ENCODE measurements around the gene NDUFS3. TPM values are rescaled to one million over a fixed set of nuclear protein-coding genes. Genes with fewer than 3 reads are reported as not detected.

Gene NDUFS3
- polyA plus RNA-seq, 3 donors = 63.6 to 99.6 (median 96.9) TPM

DNA sequence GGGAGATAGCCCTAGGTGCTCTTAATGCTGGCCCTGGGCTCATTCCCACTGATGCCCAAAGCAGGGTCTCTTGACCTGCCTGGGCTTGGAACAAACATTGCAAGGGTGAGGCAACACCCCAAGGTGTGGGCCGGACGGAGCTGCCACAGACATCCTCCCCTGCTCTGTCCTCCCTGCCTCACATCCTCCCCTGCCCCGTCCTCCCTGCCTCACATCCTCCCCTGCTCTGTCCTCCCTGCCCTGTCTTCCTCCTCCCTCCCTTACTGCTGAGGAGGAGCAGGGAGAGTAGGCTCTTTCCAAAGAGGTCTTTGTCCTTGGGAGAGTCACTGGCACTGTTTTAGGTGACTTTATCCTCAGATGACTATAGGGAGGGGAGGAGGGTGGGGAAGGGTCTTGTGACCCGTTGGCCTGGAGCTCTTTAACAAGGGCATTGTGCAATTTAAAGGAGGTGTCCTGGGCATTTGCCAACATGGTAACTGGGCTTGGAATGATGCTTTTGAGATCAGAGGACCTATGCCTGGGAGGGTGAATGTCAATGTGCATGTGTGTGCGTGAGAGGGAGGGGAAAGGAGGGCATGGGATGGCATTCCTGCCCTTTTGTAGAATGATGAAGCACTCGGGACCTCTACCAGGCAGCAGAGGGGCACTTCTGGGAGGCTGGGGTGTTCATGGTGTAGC lies 8.3 kb downstream of the NDUFS3 start:
- 45 to 65% (median 60%) methylated on average over 6 of the region's 6 CpGs for WGBS, 3 donors
- no peak overlapping the region for H3K27ac ChIP-seq (ENCODE audit: low read depth, low read length)

DNA sequence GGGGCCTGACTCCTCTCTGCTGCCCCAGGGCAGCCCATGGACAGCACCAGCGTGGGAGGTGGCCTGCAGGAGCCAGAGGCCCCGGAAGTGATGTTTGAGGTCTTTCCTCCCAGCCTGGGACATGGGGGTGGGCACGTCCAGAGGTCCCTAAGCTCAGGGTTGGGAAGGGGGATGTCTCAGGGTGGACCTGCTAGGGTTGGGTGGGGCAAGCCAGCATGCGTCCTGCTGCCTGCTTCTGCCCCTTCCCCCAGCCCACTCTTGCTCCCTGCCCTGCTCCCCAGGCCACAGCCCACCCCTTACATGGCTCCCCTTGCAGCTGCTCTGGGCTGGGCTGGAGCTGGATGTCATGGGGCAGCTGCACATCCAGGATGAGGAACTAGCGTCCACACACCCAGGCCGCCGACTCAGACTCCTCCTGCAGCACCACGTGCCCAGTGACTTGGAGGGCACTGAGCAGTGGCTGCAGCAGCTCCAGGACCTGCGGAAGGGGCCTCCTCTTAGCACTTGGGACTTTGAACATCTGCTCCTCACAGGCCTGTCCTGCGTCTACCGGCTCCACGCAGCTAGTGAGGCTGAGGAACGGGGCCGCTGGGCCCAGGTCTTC lies 9.0 kb downstream of the NDUFS3 start:
- H3K27ac ChIP-seq (ENCODE audit: low read depth, low read length) = no peak overlapping the region
- 42 to 68% (median 44%) methylated on average over 14 of the region's 14 CpGs for WGBS, 3 donors

- H3K27ac ChIP-seq (ENCODE audit: low read depth, low read length) = no peak overlapping the region
- 88 to 91% (median 90%) methylated on average over 11 of the region's 11 CpGs for WGBS, 3 donors
These were observed 10.2 kb downstream of the NDUFS3 start for GRCh38 chr11:47589118-47589517.

DNA sequence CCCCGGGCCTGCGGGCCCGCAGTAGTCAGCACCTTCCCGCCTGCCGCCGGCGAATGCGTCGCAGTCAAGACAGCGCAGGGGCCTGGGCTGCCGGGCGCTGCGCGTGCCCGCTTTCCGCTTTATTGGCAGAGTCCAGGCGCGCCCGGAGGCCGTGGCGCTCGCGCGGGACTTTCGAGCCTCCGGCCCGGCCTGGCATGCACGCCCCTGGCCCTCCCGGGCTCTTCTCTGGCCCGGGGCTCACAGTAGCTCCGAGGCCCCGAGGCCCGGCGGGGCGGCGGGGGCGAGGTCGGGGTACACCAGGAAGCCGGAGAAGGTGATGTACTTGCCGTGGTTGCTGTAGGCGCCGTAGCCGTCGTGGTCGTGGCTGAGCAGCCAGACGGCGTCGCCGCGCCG lies 10.7 kb downstream of the NDUFS3 start:
- 53 to 73% (median 65%) methylated on average over 38 to 51 of the region's 51 CpGs for WGBS, 3 donors
- H3K27ac ChIP-seq (ENCODE audit: low read depth, low read length) = no peak overlapping the region

- 35 to 66% (median 59%) methylated on average over 99 to 122 of the region's 122 CpGs for WGBS, 3 donors
These were observed 11.3 kb downstream of the NDUFS3 start for GRCh38 chr11:47589977-47590861.

GRCh38 chr11:47591764-47592163 lies 12.9 kb downstream of the NDUFS3 start:
- WGBS, 3 donors = 36 to 53% (median 39%) methylated on average over 7 of the region's 7 CpGs
- no peak overlapping the region for H3K27ac ChIP-seq (ENCODE audit: low read depth, low read length)

More at GRCh38 chr11:47589977-47590861, 11.3 kb downstream of the NDUFS3 start:
- H3K27ac ChIP-seq (ENCODE audit: low read depth, low read length) = no peak overlapping the region

GRCh38 chr11:47592251-47592650 lies 13.4 kb downstream of the NDUFS3 start:
- WGBS, 3 donors = 58 to 69% (median 66%) methylated on average over 4 of the region's 4 CpGs
- no peak overlapping the region for H3K27ac ChIP-seq (ENCODE audit: low read depth, low read length)

- no peak overlapping the region for H3K27ac ChIP-seq (ENCODE audit: low read depth, low read length)
- 53 to 80% (median 76%) methylated on average over 2 of the region's 2 CpGs for WGBS, 3 donors
These were observed 14.1 kb downstream of the NDUFS3 start for GRCh38 chr11:47592970-47593369.

DNA sequence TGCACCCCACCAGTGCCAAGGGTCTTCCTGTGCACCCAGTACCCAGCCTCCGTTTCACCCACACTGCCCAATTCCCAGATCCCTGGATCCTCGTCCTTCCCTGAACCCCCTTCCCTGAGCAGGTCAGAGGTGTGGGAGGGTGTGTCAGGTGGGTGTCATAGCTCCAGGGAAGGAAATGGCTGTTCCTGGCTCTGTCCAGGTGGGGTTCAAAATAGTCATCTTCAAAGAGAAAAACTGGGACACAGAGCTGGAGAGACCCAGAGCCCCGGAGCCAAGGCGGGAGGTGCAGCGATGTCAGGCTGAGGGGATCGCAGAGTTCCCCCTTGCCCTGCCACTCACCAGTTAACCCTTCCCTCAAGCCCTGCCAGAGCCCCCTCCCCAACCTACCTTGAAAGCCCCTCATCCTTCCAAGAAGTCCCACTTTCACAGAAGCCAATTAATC lies 14.6 kb downstream of the NDUFS3 start:
- 4 to 22% (median 12%) methylated on average over 5 to 6 of the region's 6 CpGs for WGBS, 3 donors
- no peak overlapping the region for H3K27ac ChIP-seq (ENCODE audit: low read depth, low read length)

DNA sequence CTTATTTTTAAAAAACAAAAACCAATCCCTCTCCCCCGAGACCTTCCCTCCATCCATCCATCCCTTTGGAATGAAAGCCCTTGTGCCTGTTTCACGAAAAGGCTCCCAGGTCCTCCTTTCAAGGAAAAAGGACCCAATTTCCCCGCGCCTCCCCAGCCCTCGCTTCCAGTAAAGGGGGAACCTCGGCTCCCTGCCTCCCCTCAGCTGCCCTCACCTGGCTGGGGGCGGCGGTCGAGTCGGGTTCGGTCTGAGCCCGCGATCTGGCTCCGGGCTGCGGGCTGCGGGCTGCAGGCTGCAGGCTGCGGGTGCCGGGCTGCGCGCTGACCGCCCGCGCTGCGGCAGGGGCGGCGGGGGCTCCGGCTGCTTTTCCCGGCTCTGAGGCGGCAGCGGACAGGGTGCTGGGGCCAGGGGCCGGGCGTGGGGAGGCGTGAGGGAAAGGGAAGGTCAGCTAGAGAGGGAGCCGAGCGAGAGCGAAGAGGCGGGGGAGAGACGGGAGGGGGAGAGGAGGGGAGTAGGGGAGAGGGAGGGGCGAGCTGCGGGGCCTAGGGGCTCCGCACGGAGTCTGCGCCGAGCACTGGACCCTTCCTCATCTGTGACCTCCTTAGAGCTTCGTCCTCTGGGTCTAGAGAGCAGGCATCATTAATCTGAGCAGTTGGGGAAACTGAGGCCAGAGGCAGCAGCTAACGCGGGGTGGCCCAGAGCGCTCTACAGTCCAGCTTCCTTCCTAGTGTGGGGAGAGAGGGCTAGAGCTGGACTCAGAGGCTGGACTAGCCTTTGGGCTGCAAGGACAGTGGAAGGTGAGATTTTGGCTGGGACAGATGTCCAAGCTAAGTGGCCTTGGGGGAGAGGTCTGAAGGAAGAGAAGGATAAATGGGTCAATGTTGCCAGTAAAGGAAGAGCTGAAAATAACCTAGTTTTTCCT lies 15.3 kb downstream of the NDUFS3 start, which contains the start of gene C1QTNF4:
Gene C1QTNF4, minus strand, starts transcription at position 478 of the 922 bp plus-strand sequence. CDS start 3,601 bp downstream, outside the sequence.
- H3K27ac ChIP-seq (ENCODE audit: low read depth, low read length) = no peak within 1 kb of the TSS
- 3 to 5% (median 3%) methylated on average over 47 to 48 of the region's 48 CpGs for WGBS, 3 donors

GRCh38 chr11:47595029-47595428 lies 16.2 kb downstream of the NDUFS3 start:
- no peak overlapping the region for H3K27ac ChIP-seq (ENCODE audit: low read depth, low read length)
- 61 to 79% (median 73%) methylated on average over 7 of the region's 7 CpGs for WGBS, 3 donors

DNA sequence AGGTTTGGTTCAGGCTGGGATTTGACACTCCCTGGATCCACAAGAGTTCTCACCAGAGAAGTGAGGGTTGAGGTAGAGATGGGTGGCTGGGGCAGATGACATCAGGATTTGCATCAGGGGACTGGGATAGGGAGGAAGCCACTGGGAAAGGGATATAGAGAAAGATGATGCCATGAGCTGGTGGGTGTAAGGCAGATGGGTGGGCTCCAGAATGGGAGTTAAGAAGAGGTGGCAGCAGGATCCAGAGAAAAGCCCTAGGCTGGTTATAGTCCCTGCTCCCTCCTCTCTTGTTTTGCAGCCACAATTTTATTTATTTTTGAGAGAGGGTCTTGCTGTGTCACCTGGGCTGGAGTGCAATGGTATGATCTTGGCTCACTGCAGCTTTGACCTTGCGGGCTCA lies 17.1 kb downstream of the NDUFS3 start:
- 100% methylated on average over 1 of the region's 1 CpG for WGBS, 3 donors
- no peak overlapping the region for H3K27ac ChIP-seq (ENCODE audit: low read depth, low read length)

GRCh38 chr11:47599902-47600301 lies 21.0 kb downstream of the NDUFS3 start:
- 68 to 76% (median 70%) methylated on average over 4 of the region's 4 CpGs for WGBS, 3 donors
- H3K27ac ChIP-seq (ENCODE audit: low read depth, low read length) = no peak overlapping the region

DNA sequence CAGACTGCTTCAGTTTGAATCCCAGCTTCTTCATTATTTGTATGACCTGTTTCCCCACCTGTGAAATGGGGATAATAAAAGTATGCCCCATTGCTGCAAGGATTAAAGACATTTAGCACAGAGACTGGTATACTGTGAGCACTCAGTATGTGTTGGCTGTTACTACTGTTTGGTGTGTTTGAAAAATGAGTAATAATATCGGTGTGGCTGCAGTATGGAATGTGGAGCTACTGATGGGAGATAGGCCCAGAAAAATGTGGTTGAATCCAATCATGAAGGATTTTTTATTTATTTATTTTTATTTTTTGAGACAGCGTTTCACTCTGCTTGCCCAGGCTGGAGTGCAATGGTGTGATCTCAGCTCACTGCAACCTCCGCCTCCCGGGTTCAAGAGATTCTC lies 24.4 kb downstream of the NDUFS3 start:
- 88 to 91% (median 88%) methylated on average over 4 of the region's 4 CpGs for WGBS, 3 donors
- no peak overlapping the region for H3K27ac ChIP-seq (ENCODE audit: low read depth, low read length)

DNA sequence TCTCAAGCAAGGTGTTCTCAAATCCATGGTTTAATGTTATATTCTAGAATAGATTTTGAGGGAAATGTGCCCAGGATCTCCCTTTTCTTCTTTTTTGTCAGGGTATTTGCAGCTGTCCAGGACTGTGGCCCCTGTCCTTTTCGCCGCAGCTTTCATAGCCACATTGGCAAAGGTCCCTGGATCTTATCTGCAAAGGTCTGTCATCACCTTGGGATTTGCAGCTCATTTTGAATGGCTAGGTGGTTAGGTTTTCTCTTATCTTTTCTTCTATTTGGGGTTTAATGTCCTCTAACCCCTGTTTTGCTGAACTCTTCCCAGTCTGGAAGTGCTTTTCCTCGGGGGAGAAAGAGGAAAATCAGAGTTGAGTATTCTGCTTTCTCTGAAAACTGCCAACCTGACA lies 27.0 kb downstream of the NDUFS3 start:
- H3K27ac ChIP-seq (ENCODE audit: low read depth, low read length) = no peak overlapping the region
- 40 to 92% (median 83%) methylated on average over 3 of the region's 3 CpGs for WGBS, 3 donors

GRCh38 chr11:47606731-47607130 lies 27.9 kb downstream of the NDUFS3 start:
- no peak overlapping the region for H3K27ac ChIP-seq (ENCODE audit: low read depth, low read length)
- 45 to 58% (median 48%) methylated on average over 5 of the region's 5 CpGs for WGBS, 3 donors

- WGBS, 3 donors = 51 to 71% (median 56%) methylated on average over 7 of the region's 7 CpGs
These were observed 28.5 kb downstream of the NDUFS3 start for GRCh38 chr11:47607380-47607779.

DNA sequence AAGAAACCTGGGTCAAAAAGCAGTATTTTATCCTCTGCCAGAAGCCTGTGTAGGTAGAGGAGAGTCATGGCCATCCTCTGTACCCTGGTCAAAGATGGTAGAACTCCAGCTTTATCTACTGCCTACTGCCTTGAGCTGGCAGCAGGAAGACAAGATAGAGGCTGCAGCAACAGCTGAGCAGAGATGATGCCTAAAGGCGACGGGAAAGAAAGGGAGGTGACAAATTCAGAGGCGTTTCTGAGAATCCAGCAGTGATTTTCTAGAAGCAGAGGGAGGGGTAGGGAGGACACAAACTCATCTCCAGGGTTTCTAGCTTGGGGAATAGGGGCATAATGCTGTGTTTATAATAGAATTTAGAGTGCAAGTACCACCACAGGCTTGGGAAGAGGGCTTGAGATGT lies 30.8 kb downstream of the NDUFS3 start:
- WGBS, 3 donors = 70 to 88% (median 77%) methylated on average over 3 of the region's 3 CpGs

More at GRCh38 chr11:47607380-47607779, 28.5 kb downstream of the NDUFS3 start:
- H3K27ac ChIP-seq (ENCODE audit: low read depth, low read length) = no peak overlapping the region

More for the DNA sequence above, 30.8 kb downstream of the NDUFS3 start:
- no peak overlapping the region for H3K27ac ChIP-seq (ENCODE audit: low read depth, low read length)

Measured in adipose tissue (tissue), 3 donors.